ENCODE data around the gene KIRREL2.

DNA sequence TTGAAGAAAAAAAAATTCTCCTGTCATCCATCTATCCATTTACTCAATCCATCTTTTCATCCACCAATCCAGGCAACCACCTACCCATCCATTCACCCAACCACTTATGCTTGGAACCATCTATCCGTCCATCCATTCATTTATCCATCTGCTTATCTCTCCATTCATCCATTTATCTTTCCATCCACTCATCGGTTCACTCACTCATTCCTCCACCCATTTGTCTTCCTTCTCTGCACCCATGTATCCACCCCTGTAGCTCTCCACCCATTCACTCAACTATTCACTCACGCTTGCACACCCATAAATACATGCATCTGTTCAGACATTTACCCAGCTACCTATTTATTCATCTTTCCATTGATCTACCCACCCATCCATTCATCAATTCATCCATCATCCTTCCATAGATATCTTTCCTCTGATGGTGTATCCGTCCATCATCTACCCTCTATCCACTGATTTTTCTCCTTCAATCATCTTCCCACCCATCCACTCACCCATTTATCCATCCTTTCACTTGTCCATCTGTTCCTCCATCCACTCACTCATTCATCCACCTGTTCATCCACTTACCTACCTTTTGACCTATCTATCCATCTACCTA lies 13.9 kb upstream of the KIRREL2 start:
- TF ChIP-seq POLR2A (IDR thresholded peaks at IDR 0.05) (no peak), POLR2AphosphoS5 (IDR thresholded peaks at IDR 0.05) (no peak)
- TF ChIP-seq, protein P1, sequence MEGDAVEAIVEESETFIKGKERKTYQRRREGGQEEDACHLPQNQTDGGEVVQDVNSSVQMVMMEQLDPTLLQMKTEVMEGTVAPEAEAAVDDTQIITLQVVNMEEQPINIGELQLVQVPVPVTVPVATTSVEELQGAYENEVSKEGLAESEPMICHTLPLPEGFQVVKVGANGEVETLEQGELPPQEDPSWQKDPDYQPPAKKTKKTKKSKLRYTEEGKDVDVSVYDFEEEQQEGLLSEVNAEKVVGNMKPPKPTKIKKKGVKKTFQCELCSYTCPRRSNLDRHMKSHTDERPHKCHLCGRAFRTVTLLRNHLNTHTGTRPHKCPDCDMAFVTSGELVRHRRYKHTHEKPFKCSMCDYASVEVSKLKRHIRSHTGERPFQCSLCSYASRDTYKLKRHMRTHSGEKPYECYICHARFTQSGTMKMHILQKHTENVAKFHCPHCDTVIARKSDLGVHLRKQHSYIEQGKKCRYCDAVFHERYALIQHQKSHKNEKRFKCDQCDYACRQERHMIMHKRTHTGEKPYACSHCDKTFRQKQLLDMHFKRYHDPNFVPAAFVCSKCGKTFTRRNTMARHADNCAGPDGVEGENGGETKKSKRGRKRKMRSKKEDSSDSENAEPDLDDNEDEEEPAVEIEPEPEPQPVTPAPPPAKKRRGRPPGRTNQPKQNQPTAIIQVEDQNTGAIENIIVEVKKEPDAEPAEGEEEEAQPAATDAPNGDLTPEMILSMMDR (IDR thresholded peaks at IDR 0.05), result no peak

Measured in suprapubic skin (tissue), 4 donors.